GM12873 (cell line): ENCODE results near the gene USP2.

Experiments
- CTCF ChIP-seq: IDR thresholded peaks from 2 replicates; pipeline ENCODE4 v1.5.1; 2012; ENCODE audit warnings: low read depth, mild to moderate bottlenecking, moderate library complexity, low read length, control low read depth; ENCODE audit not compliant: insufficient read depth; ENCODE audit errors: missing control alignments

Gene USP2

GRCh38 chr11:119410501-119410900 lies 29.0 kb upstream of the USP2 start:
- TF ChIP-seq CTCF, result no peak

DNA sequence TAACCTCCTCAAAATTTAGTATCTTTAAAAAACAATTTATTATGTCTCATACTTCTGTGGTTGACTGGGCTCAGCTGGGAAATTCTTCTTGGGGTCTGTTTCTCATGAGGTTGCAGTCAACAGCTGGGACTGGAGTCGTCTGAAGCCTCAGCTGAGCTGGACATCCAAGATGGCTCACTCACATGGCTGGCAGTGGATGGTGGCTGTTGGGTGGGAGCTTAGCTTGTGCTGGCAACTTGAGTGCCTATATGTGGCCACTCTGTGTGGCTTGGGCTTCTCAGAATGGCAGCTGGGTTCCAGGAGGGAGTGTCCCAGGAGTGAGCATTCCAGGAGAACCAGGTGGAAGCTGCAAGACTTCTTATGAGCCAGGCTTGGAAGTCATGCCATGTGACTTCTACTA lies 28.2 kb upstream of the USP2 start:
- TF ChIP-seq CTCF, result no peak

DNA sequence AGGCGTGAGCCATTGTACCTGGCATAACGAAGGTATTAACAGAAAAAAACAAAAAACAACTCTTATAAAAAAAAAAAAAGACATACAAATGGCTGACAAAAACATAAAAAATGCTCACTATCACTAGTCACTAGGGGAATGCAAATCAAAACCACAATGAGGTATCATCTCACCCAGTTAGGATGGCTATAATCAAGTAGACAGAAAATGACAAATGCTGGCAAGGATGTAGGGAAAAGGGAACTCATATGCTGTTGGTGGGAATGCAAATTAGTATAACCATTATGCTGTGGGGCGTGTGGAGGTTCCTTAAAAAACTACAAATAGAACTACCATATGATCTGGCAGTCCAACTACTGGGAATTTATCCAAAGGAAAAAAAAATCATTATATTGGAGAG lies 24.5 kb upstream of the USP2 start:
- no peak for TF ChIP-seq CTCF

DNA sequence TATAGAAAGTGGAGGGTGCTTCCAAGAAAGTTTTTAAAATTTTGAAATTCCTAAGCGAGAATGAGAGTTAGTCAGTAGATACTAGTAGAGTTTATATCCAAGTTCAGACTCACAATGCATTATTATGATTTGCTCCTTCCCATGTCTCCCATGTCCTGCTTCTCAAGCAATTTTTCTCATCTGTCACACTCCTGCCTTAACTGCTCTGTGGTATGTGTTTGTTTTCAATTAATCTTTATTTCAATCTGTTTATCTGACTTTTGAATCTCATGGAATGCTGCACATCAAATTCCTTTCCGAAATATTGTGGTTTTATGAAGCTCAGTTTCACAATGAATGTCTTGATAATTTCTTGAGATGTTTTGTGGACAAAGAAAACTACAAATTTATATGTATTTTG lies 23.4 kb upstream of the USP2 start:
- no peak for TF ChIP-seq CTCF

DNA sequence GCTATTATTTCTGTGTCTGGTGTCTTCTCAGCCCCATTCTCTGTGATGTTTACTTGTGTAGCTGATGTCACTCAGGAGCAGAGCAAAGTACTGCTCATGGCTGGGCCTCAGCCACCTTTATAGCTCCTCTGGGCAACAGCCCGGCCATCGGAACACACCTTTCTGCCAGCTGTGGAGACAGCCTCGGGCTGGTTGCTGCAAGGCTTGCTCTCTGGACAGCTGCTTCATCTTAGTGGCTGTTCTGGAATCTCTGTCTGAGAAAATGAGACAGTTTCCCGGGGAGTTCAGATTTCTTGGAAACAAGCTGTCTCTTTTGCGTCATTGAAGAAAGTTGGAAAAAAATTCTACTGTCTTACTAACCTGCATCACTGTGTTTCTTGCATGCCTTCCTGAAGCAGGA lies 21.5 kb upstream of the USP2 start:
- TF ChIP-seq CTCF, result no peak

- TF ChIP-seq CTCF, result no peak
Measured at GRCh38 chr11:119402470-119402869, 21.0 kb upstream of the USP2 start.

DNA sequence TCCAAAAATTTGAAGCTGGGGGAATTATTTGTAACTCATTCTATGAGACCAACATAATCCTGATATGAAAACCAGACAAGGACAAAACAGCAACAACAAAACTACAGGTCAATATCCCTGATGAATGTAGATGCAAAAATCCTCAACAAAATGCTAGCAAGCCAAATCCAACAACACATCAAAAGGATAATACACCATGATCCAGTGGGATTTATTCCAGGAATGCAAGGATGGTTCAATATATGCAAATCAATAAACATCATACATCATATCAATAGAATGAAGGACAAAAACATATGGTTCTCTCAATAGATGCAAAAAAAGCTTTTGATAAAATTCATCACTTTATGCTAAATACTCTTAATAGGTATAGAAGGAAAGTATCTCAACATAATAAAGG lies 19.4 kb upstream of the USP2 start:
- no peak for TF ChIP-seq CTCF

DNA sequence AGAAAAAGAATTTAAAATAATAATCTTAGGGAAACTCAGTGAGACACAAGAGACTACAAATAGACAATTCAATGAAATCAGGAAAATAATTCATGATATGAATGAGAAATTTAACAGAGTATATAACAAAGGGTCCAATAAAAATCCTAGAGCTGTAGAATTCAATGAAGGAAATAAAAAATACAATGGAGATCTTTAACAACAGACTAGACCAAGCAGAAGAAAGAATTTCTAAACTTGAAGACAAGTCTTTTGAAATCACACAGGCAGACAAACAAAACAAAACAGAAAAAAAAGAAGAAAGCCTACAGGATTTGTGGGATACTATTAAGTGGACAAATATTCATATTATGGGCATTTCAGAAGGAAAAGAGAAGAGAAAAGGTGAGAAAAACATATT lies 16.2 kb upstream of the USP2 start:
- no peak for TF ChIP-seq CTCF
